Endothelial cell of umbilical vein (primary cell): Measurements from ENCODE around the gene NMNAT1. TPM values are rescaled to one million over a fixed set of nuclear protein-coding genes. Genes with fewer than 3 reads are reported as not detected.

Source experiments
- BruUV-seq: library from RNA; stranded (reverse); fragments of 400-500 nt; replicated peaks from 2 replicates; lab custom pipeline; 2021; lab: Mats Ljungman, UMichigan
- CTCF ChIA-PET: fragments of 300-600, 350-600 bp; sonication (Branson Sonifier 250); formaldehyde crosslinking; loops from one replicate; lab custom pipeline; 2021; ENCODE audit warnings: antibody characterized with exemption, inconsistent platforms; lab: Charles Lee
- POLR2A ChIA-PET: fragments of 300-600, 350-600 bp; sonication (Branson Sonifier 250); formaldehyde crosslinking; loops from one replicate; lab custom pipeline; 2021; ENCODE audit warnings: antibody characterized with exemption, inconsistent platforms; lab: Charles Lee
- DNase-seq: peaks from one replicate; pipeline ENCODE4 v3.0.0-alpha.2; 2011; ENCODE audit warnings: low read depth, low spot score
- FAIRE-seq: peaks from 2 replicates; lab custom pipeline; 2011; peaks lifted over from hg19 to GRCh38; lab: Jason Lieb, UNC
- H2AFZ ChIP-seq: 2 replicates; pipeline ENCODE4 v1.6.0; 2012; ENCODE audit warnings: low read depth, low read length, control low read depth, inconsistent platforms
- H3K27ac ChIP-seq: 2 replicates; pipeline ENCODE4 v1.5.1; 2011; ENCODE audit warnings: low read depth, mild to moderate bottlenecking, control low read depth, low read length, moderate library complexity; ENCODE audit not compliant: insufficient read depth
- H3K27me3 ChIP-seq, 2 experiments: 2 replicates each; pipeline versions ENCODE4 v1.6.0 to v1.6.1; 2011; ENCODE audit warnings: low read length in 2 of 2, mixed read lengths in 1 of 2; ENCODE audit not compliant: control insufficient read depth in 2 of 2, insufficient read depth in 2 of 2
- H3K36me3 ChIP-seq, 2 experiments: 2 replicates in 1 of 2; 3 replicates in 1 of 2; pipeline ENCODE4 v1.5.1; 2011; ENCODE audit warnings: low read length in 2 of 2, mild to moderate bottlenecking in 1 of 2, moderate library complexity in 1 of 2; ENCODE audit not compliant: control insufficient read depth in 2 of 2, insufficient read depth in 2 of 2; ENCODE audit errors: extremely low read depth in 1 of 2
- H3K4me1 ChIP-seq: 3 replicates; pipeline ENCODE4 v1.5.1; 2011; ENCODE audit warnings: mild to moderate bottlenecking, low read length; ENCODE audit not compliant: control insufficient read depth, insufficient read depth; ENCODE audit errors: extremely low read depth
- H3K4me2 ChIP-seq: 2 replicates; pipeline ENCODE4 v1.6.1; 2011; ENCODE audit warnings: low read length, control low read depth, mixed read lengths; ENCODE audit not compliant: insufficient read depth
- H3K4me3 ChIP-seq, 3 experiments: fragments of 200-600 bp in 1 of 3; sonication (generic), shearing (Covaris generic) in 1 of 3; replicated peaks in 1 of 3; 2 replicates each; pipeline ENCODE4 v1.5.1; 2011 to 2016; ENCODE audit warnings: control low read depth in 3 of 3, low read length in 3 of 3, mild to moderate bottlenecking in 2 of 3, inconsistent platforms in 1 of 3, low read depth in 1 of 3, moderate library complexity in 1 of 3; ENCODE audit not compliant: insufficient read depth in 1 of 3
- H3K79me2 ChIP-seq: 2 replicates; pipeline ENCODE4 v1.6.0; 2012; ENCODE audit warnings: low read length, inconsistent platforms; ENCODE audit not compliant: control insufficient read depth, insufficient read depth
- H3K9ac ChIP-seq: replicated peaks from 2 replicates; pipeline ENCODE3; 2011; ENCODE audit warnings: low read length, control low read depth; ENCODE audit not compliant: insufficient read depth; ENCODE audit errors: extremely low read depth
- H3K9me1 ChIP-seq: replicated peaks from 3 replicates; pipeline ENCODE4 v1.6.0; 2011; ENCODE audit warnings: mild to moderate bottlenecking, low read length; ENCODE audit not compliant: control insufficient read depth, insufficient read depth; ENCODE audit errors: extremely low read depth
- H3K9me3 ChIP-seq: replicated peaks from 2 replicates; pipeline ENCODE4 v1.5.1; 2012; ENCODE audit warnings: low read length, inconsistent platforms; ENCODE audit not compliant: control insufficient read depth, insufficient read depth
- H4K20me1 ChIP-seq: replicated peaks from 2 replicates; pipeline ENCODE3; 2011; ENCODE audit warnings: mild to moderate bottlenecking, low read length; ENCODE audit not compliant: control insufficient read depth, insufficient read depth; ENCODE audit errors: extremely low read depth
- CTCF ChIP-seq, 2 donors: IDR thresholded peaks; 1 replicate in 1 of 2; 2 replicates in 1 of 2; pipeline ENCODE4 v1.5.1; 2011; ENCODE audit warnings: low read length in 2 of 2, mild to moderate bottlenecking in 2 of 2, moderate library complexity in 2 of 2, control low read depth in 1 of 2, inconsistent platforms in 1 of 2, low read depth in 1 of 2; ENCODE audit not compliant: insufficient read depth in 1 of 2; ENCODE audit errors: extremely low read depth in 1 of 2
- EZH2 ChIP-seq: IDR thresholded peaks from 2 replicates; pipeline ENCODE4 v1.6.1; 2012; ENCODE audit warnings: borderline replicate concordance, low read depth, mild to moderate bottlenecking, moderate library complexity, low read length, inconsistent platforms; ENCODE audit not compliant: severe bottlenecking
- FOS ChIP-seq: IDR thresholded peaks from 2 replicates; pipeline ENCODE4 v1.6.1; 2011; ENCODE audit warnings: mild to moderate bottlenecking, low read length, moderate library complexity, borderline replicate concordance; ENCODE audit not compliant: insufficient read depth
- GATA2 ChIP-seq: IDR thresholded peaks from 2 replicates; pipeline ENCODE4 v1.7.0; 2011; ENCODE audit warnings: low read depth, mild to moderate bottlenecking, moderate library complexity, mixed read lengths, low read length; ENCODE audit not compliant: insufficient read length, insufficient read depth
- JUN ChIP-seq: IDR thresholded peaks from 2 replicates; pipeline ENCODE4 v1.6.1; 2011; ENCODE audit warnings: borderline replicate concordance, low read depth; ENCODE audit not compliant: insufficient read length, insufficient read depth
- MAX ChIP-seq: IDR thresholded peaks from 2 replicates; pipeline ENCODE4 v1.6.1; 2011; ENCODE audit not compliant: insufficient read depth, insufficient read length
- MYC ChIP-seq: IDR thresholded peaks from one replicate; pipeline ENCODE4 v1.6.1; 2011; ENCODE audit warnings: mild to moderate bottlenecking, low read depth, low read length
- POLR2A ChIP-seq: IDR thresholded peaks from 2 replicates; pipeline ENCODE4 v1.6.1; 2012; ENCODE audit warnings: low read depth, mild to moderate bottlenecking, control low read depth, low read length
- POLR2AphosphoS5 ChIP-seq: IDR thresholded peaks from 2 replicates; pipeline ENCODE4 v1.6.1; 2012; ENCODE audit warnings: low read depth, mild to moderate bottlenecking, control low read depth, low read length, moderate library complexity; ENCODE audit not compliant: insufficient read depth
- dilution Hi-C: fragments of 300-500 bp; cut with MboI; formaldehyde crosslinking; loops from one replicate; pipeline ENCODE4 v1.15.0; 2019; ENCODE audit warnings: low sequenced_read_pairs; ENCODE audit not compliant: extremely low pct_ligation_motif_present
- intact Hi-C: fragments of 100-400 bp; cut with micrococcal nuclease; formaldehyde crosslinking; loops from one replicate; pipeline ENCODE4 v1.10.0; 2022
- polyA plus RNA-seq, 4 experiments: library from polyadenylated mRNA; depleted of rRNA in 3 of 4; stranded (reverse) in 3 of 4; unstranded in 1 of 4; fragments of >200 nt; gene quantifications; 2 replicates each; pipeline versions ENCODE4 v1.2.1 to v1.2.3, GENCODE V29; 2011 to 2012; ENCODE audit warnings: missing spikeins in 1 of 4
- total RNA-seq: library from RNA; stranded (reverse); gene quantifications from 2 replicates; pipeline ENCODE4 v1.2.3, GENCODE V29; 2021

NMNAT1 gene
- total and polyA plus RNA-seq, 2 donors (not counting 3 experiments of a cell fraction or from before 2014, with no cell fraction given), result 4.8 to 9.8 TPM

DNA sequence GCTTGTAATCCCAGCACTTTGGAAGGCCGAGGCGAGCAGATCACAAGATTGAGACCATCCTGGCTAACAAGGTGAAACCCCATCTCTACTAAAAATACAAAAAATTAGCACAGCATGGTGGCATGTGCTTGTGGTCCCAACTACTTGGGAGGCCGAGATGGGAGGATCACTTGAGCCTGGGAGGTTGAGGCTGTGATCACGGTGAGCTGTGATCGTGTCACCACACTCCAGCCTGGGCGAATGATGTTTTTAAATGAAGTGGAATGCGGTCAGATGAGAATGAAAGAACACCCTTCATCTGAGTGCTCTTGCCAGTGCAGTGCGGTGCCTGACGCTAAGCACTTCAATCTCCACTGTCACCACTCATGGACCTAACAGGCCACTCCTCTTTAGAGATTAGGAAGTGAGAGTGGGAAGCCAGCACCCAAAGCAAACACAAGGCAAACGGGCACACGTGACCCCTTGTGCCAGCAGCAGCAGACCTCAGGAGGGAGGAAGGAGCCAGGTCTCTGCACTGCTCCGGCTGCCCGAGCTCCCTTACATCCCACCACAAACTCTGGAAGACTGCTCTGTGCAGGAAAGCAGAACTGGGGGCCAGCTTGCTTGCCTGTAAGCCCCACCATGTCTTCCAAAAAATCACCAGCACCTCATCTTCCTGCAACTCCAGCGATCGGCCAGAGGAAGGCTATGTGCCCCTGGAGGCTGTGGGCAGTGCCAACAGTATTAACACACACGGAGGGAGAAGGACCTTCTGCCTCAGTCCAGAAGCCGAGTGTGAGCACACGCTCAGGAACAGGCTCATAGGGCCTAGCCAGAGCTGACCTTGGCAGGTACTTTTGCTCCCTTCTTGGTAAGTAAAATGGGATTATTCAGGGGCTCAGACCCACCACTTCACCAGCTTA is 42.9 kb upstream of the NMNAT1 start:
- no TSS peak for BruUV-seq
- Histone ChIP-seq H4K20me1 (no peaks in the 10 kb centered on the region), H3K9ac (no peak overlapping the region), H3K79me2 (no peaks in the 10 kb centered on the region), H3K9me1 (no peaks in the 10 kb centered on the region), H3K4me2 (no peak overlapping the region), H3K27me3 (no peaks in the 10 kb centered on the region), H3K36me3 (no peaks in the 10 kb centered on the region), H2AFZ (no peak overlapping the region), H3K4me1 (peaks cover 3% of the 10 kb centered on the region), H3K27ac (no peak overlapping the region), H3K4me3 (no peak overlapping the region), H3K9me3 (no peaks in the 10 kb centered on the region)
- peak; percentile 77 for FAIRE-seq
- dilution Hi-C loops, result no loop called here
- CTCF ChIA-PET, result interaction anchor here (1.0 to 1.5 kb wide), 2 partner anchors 10 to 25 kb away, joined by 4 to 6 read pairs; no protein-coding TSS in a partner anchor
- intact Hi-C loops, result no loop called here
- POLR2A ChIA-PET, result interaction anchor here (0.6 kb wide), 1 partner anchor 14 kb away, joined by 4 read pairs; no protein-coding TSS in a partner anchor
- no peak for TF ChIP-seq MAX
- no peak for TF ChIP-seq POLR2A
- no peak for TF ChIP-seq MYC
- TF ChIP-seq GATA2, result no peak
- no peak for TF ChIP-seq EZH2
- no peak for TF ChIP-seq POLR2AphosphoS5
- no peak for TF ChIP-seq CTCF (IDR thresholded peaks at IDR 0.05; ENCODE audit: extremely low read depth in 1 of 2, insufficient read depth in 1 of 2, low read depth in 1 of 2, low read length in 2 of 2)
- no peak for TF ChIP-seq FOS
- no peak for TF ChIP-seq JUN
- DNase-seq, result peak; percentile 29
